Osteocyte (in vitro differentiated cells): ENCODE results near the gene CALML6. TPM values are rescaled to one million over a fixed set of nuclear protein-coding genes. Genes with fewer than 3 reads are reported as not detected.

Experiments used
- DNase-seq: peaks from one replicate; pipeline ENCODE4 v3.0.0; 2021; ENCODE audit warnings: mixed read lengths; ENCODE audit not compliant: unreplicated experiment; ENCODE audit errors: extremely low spot score
- H3K27ac Mint-ChIP-seq: one replicate; pipeline ENCODE4 v1.8.0; 2021; ENCODE audit warnings: mild to moderate bottlenecking, mixed read lengths; ENCODE audit not compliant: unreplicated experiment
- H3K27me3 Mint-ChIP-seq: one replicate; pipeline ENCODE4 v1.8.0; 2021; ENCODE audit warnings: mixed read lengths; ENCODE audit not compliant: unreplicated experiment
- H3K36me3 Mint-ChIP-seq: one replicate; pipeline ENCODE4 v1.8.0; 2021; ENCODE audit warnings: mixed read lengths; ENCODE audit not compliant: unreplicated experiment
- H3K4me1 Mint-ChIP-seq: one replicate; pipeline ENCODE4 v1.8.0; 2021; ENCODE audit warnings: mixed read lengths; ENCODE audit not compliant: unreplicated experiment
- H3K4me3 Mint-ChIP-seq: one replicate; pipeline ENCODE4 v1.8.0; 2021; ENCODE audit warnings: mild to moderate bottlenecking, moderate library complexity, mixed read lengths; ENCODE audit not compliant: unreplicated experiment
- H3K9me3 Mint-ChIP-seq: one replicate; pipeline ENCODE4 v1.8.0; 2021; ENCODE audit warnings: mixed read lengths; ENCODE audit not compliant: unreplicated experiment
- CTCF ChIP-seq: fragments of 200-600 bp; sonication (generic); IDR thresholded peaks from 2 replicates; pipeline ENCODE4 v1.5.0; 2021; ENCODE audit warnings: antibody characterized with exemption, mild to moderate bottlenecking, moderate library complexity
- total RNA-seq: library from RNA; stranded (reverse); gene quantifications from 2 replicates; pipeline ENCODE4 v1.2.1, GENCODE V29; 2021

The CALML6 gene
- total RNA-seq, 1 donor from 2014 or later, result 2.5 TPM

- H3K27me3 Mint-ChIP-seq, result no peaks in the 10 kb centered on the region
- TF ChIP-seq CTCF, result no peak
- H3K27ac Mint-ChIP-seq, result no peak overlapping the region
- no peaks in the 10 kb centered on the region for H3K36me3 Mint-ChIP-seq
- DNase-seq, result no peak
- no peaks in the 10 kb centered on the region for H3K9me3 Mint-ChIP-seq
- H3K4me1 Mint-ChIP-seq, result no peaks in the 10 kb centered on the region
- H3K4me3 Mint-ChIP-seq, result no peak overlapping the region
These were observed 11.3 kb downstream of the CALML6 start for GRCh38 chr1:1926346-1926811.

- H3K4me1 Mint-ChIP-seq, result no peaks in the 10 kb centered on the region
- H3K27ac Mint-ChIP-seq, result no peak overlapping the region
- no peaks in the 10 kb centered on the region for H3K27me3 Mint-ChIP-seq
- no peak for TF ChIP-seq CTCF
- no peaks in the 10 kb centered on the region for H3K9me3 Mint-ChIP-seq
- no peaks in the 10 kb centered on the region for H3K36me3 Mint-ChIP-seq
- no peak for DNase-seq
- H3K4me3 Mint-ChIP-seq, result no peak overlapping the region
These were observed 12.0 kb downstream of the CALML6 start for GRCh38 chr1:1926886-1927660.

GRCh38 chr1:1927751-1928150 lies 12.7 kb downstream of the CALML6 start:
- no peaks in the 10 kb centered on the region for H3K36me3 Mint-ChIP-seq
- H3K4me1 Mint-ChIP-seq, result no peaks in the 10 kb centered on the region
- H3K27me3 Mint-ChIP-seq, result no peaks in the 10 kb centered on the region
- no peak overlapping the region for H3K27ac Mint-ChIP-seq
- no peaks in the 10 kb centered on the region for H3K9me3 Mint-ChIP-seq
- no peak overlapping the region for H3K4me3 Mint-ChIP-seq
- DNase-seq, result no peak
- TF ChIP-seq CTCF, result no peak

- no peaks in the 10 kb centered on the region for H3K4me1 Mint-ChIP-seq
These were observed 13.4 kb downstream of the CALML6 start for GRCh38 chr1:1928231-1929101.

More at GRCh38 chr1:1928231-1929101, 13.4 kb downstream of the CALML6 start:
- DNase-seq, result no peak
- no peak overlapping the region for H3K4me3 Mint-ChIP-seq
- H3K36me3 Mint-ChIP-seq, result no peaks in the 10 kb centered on the region
- TF ChIP-seq CTCF, result no peak
- H3K27me3 Mint-ChIP-seq, result no peaks in the 10 kb centered on the region
- no peak overlapping the region for H3K27ac Mint-ChIP-seq
- H3K9me3 Mint-ChIP-seq, result no peaks in the 10 kb centered on the region
